Esophagus squamous epithelium (tissue), 4 donors: ENCODE data around the gene HMGCS1.

ENCODE experiments used
- CTCF ChIP-seq, 6 experiments: fragments of 450-650 bp in 4 of 6; fragments of 200-600 bp in 2 of 6; sonication (generic) in 2 of 6; IDR thresholded peaks; one replicate each; pipeline ENCODE4 v1.5.1; 2016 to 2019; ENCODE audit warnings: antibody characterized with exemption in 6 of 6, mild to moderate bottlenecking in 4 of 6, moderate library complexity in 4 of 6
- POLR2A ChIP-seq, 4 donors: fragments of 450-650 bp; IDR thresholded peaks; one replicate each; pipeline ENCODE4 v1.6.1; 2017; ENCODE audit warnings: antibody characterized with exemption in 4 of 4, mild to moderate bottlenecking in 4 of 4, moderate library complexity in 3 of 4

DNA sequence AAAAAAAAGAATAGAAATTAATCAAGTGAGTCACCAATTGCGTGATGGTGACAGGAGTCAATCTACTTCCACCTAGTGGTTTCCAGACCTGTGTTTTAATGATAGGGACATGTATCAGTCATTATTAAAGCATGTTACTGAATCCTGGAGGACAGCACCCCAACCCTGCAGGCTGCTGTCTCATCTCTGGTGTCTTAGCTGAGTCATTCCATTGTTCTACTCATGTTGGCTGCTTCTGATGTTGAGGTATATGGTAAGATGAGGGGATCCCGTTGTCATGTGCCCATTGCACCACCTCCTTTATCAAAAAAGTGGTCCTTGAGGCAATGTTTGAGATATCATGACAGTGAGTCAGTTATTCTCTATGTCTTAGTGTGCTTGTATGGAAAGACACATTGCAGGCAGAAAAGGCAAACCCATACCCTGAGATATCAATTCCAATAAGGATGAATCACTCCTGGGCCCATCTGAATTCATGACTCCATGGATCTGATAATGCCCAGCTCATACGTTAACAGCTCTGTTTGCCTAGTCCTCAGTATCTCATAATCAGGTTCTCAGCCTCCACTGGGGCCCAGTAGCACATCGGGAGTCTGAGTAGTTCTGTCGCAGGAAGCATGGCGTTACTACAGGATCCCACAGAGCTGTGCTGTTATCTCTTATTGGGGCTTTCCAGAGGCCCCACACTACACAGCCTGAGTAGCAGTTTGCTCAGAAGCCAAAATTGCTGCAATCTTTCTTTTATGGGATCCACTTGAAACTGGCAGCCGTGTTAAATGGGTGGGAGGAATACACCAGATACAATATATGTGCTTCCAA lies 31.2 kb downstream of the HMGCS1 start:
- TF ChIP-seq CTCF (IDR thresholded peaks at IDR 0.05) (no peak), POLR2A (IDR thresholded peaks at IDR 0.05) (no peak)
